NAMALWA (cell line): ENCODE measurements around the gene ZNF487.
"Not testable (repeated sequence)": the region's sequence is repeated elsewhere in the genome, so short reads cannot be mapped to it uniquely, and the experiment has no call there.

Source experiments
- DNase-seq: peaks from one replicate; pipeline ENCODE4 v3.0.0-alpha.2; 2015; ENCODE audit warnings: low spot score

The ZNF487 gene

DNA sequence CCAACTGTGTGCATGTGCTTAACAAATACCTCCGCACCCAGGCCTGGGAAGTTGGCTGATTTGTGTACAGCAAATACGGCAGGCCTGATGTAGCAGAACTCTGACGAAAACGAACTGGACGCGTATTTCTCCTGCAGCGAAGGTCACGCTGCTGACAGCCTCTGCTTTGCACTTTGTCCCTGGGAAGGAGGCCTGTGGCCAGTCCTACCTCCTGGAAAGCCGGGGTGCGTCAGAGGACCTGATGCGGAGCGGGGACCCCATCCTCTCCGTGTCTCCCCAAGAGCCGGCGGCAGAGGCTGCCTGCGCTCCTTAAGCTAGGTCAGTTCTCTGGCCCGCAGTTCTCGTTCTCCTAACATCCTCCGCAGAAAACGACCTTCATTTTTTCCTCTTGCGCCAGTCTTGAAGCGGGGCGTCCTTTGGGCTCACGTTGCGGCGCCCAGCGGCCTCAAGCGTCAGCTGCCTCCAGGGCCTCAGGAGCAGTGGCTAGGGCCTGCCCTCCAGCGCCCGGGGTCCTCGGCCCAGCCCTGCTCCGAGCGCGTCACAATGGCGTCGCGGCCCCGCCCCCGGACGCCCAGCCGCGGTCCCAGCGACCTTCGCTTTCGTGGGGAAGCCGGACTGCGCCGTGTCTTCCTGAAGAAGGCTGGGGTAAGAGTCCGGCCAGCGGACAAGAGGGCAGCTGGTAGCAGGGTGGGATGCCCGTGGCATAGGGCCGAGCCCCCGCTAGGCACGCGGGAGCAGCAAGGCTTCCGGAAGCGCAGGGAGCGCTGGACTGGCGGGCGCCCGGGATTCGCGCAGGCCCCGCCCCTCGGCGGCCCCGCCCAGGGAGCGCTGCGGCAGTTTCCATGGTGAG is at the start of gene ZNF487:
TSS of gene ZNF487 (plus strand) at position 821 of the 850 bp plus-strand sequence. CDS start 38,703 bp downstream, outside the sequence.
- DNase-seq, result peak; percentile 90

DNA sequence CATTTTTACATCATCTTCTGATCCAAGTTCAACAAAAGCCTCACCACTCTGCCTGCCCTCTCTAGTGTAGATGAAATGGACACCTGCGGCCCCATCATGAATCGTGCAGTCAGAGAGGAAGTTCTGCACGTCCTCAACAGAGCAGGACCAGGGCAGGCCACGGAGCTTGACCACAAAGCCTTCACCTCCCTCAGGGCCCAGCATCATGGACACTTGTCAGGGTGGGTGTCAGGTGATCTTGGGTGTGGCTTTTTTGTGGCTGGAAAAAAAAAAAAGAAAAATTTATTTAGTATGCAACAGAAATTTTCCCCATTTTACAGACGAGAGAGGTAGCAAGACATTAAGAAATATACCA is 49.3 kb upstream of the ZNF487 start:
- DNase-seq, result no peak

DNA sequence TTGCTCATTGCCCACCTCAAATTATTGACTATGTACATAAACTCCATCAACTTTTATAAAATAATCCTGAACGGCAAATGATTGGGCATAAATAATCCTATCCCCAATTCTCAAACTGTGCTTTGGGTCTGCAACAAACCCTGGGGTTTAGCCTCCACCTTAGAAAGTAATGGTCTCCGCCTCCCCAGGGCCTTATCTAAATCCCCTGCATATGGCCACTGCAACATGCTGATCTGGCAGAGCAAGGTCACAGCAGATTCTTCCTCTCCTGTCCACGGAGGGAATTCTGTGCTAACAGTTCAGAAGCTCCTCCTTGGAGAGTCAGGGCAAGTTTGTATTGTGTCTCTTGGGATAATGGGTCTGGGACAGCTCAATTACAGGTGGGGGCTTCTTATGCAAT is 47.0 kb upstream of the ZNF487 start:
- DNase-seq, result no peak

DNA sequence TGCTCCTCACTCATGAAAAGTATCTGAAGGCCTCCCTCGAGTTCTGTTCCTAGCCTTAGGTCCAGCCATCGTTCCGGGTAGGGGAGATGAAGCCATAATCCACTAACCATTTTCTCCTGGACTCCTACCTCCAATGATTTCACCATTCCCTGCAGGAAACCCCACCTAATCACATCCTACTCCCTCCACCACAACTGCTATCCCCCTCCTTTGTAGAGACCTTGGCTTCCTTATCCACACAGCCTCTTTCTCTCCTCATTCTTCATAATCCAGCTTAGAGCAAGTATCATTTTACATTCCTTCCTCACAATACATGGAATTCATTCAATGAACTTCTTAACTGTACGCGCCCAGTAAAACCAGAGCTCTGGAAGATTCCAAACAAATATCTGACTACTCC is 46.6 kb upstream of the ZNF487 start:
- no peak for DNase-seq

DNA sequence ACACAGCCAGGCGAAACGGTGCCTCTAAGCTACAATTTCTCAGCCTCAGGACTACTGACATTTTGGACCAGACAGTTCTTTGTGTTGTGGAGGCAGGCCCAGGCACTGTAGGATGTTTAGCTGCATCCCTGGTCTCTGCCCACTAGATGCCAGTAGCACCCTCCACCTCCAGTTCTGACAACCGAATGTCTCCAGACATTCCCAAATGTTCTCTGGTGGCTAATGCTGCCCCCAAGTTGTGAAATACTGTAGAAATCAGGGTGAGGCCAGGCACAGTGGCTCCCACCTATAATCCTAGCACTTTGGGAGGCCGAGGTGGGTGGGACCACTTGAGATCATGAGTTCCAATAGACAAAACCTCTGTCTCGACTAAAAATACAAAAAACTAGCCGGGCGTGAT is 46.2 kb upstream of the ZNF487 start:
- DNase-seq, result no peak

DNA sequence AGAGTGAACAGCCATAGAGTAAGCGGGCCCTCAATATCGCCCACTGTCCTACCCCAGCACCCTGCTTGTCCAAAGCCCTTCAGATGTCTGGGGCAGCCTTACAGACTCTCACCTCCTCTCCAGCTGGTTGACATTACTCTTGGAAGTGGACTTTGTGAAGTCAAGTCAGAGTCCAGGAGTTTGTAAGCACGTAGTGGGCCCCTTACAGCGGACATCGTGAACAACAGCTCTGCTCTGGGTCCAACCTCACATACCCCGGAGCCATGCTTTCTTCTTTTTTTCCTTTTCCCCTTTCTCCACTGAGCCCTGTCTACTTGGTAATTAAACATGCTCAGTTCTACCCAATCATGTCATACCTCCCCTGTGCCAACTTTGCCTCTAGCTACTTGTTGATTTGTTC is 45.4 kb upstream of the ZNF487 start:
- DNase-seq, result no peak

DNA sequence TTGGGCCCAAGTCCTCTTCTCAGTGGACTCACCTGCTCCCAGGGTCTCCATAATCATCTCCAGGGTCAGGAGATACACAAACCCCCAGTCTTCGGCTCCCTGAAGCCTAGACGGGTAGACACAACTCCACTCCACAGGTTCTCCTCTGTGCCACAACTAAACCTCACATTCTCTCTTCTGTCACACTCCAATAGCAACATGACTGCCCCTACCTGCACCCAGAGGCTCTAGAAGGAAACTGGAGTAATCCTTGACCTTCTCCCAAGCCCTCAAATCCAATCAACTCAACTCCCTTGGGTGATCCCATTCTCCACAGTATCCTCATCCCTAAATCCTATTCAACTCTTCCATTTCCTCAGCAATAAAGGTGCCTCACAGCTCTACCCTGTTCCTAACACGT is 44.2 kb upstream of the ZNF487 start:
- DNase-seq, result no peak

DNA sequence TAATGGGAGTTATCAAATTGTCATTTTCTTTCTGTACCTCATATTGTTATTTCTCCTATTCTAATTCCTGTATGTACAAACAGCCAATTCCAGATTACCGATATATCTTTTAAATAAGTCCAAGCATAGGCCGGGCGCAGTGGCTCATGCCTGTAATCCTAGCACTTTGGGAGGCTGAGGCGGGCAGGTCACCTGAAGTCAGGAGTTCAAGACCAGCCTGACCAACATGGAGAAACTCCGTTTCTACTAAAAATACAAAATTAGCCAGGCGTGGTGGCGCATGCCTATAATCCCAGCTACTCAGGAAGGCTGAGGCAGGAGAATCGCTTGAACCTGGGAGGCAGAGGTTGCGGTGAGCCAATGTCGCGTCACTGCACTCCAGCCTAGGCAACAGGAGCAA is 43.7 kb upstream of the ZNF487 start:
- DNase-seq, result not testable (repeated sequence)

DNA sequence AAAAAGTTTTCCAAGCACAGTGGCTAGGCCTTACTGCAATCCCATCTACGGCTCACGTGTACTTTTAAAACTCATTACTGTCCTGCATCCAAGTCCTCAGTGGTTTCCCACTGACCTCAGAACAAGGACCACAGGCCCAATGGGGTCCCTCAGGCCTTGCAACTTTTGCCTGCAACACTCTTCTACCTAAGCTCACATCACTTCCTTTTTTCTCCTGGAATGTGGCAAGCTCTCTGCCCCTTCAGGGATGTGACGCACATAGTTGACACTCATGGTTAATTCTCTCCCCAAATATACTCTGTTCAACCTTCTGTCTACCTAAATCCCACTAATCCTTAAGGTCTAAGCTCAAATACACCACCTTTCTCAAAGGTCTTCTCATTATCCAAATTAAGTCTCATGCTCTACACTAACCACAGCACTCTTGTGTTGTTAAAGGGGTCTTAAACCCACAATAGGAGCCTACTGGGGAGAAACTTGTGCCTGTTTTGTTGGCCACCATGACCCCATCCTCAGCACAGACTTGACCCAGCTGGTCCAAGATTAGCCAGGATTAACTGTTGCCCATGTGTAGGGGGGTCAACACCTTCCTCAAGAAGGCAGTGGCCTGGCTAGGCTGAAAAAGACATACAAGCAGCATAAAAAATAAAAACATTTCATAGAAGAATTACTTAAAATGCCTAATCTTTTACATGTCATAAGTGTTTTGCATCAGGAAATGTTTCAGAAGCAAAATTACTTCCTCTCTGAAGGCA is 43.1 kb upstream of the ZNF487 start:
- no peak for DNase-seq

DNA sequence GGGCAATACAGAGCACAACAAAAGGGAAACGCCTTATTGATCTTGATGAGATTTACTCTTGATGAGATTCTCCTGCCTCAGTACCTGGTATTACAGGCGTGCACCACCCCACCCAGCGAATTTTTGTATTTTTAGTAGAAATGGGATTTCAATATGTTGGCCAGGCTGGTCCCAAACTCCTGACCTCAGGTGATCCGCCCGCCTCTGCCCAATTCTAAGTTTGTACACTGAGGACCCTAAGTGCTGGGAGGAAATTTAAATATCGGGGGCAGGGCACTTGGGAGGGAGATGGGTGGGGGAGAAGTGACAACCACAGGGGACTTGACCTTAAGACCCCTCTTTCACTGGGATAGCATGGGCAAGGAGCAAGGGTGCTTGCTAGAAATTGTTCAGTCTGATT is 42.0 kb upstream of the ZNF487 start:
- DNase-seq, result no peak

DNA sequence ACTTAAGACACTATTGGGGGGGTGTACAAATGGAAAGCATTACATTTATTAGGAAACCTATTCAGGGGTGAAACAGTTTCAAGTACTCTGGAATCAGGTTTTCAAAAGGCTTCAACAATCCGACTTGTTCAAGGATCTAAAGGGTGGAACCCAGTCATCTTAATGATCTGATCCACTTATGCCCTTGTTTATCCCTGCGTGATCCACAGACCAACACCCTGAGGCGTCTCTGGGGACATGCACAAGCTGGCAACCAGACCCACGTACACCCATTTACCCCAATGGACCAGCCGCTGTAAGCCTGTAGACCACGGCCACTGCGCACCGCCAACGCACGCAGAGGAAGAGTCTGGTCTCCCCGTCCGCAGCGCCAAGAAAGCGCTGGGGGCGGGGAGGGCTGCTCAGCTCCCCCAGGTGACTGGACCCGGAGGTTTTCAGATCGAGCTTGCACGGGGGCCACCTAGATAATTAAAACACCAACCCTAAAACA is 41.3 kb upstream of the ZNF487 start:
- no peak for DNase-seq

DNA sequence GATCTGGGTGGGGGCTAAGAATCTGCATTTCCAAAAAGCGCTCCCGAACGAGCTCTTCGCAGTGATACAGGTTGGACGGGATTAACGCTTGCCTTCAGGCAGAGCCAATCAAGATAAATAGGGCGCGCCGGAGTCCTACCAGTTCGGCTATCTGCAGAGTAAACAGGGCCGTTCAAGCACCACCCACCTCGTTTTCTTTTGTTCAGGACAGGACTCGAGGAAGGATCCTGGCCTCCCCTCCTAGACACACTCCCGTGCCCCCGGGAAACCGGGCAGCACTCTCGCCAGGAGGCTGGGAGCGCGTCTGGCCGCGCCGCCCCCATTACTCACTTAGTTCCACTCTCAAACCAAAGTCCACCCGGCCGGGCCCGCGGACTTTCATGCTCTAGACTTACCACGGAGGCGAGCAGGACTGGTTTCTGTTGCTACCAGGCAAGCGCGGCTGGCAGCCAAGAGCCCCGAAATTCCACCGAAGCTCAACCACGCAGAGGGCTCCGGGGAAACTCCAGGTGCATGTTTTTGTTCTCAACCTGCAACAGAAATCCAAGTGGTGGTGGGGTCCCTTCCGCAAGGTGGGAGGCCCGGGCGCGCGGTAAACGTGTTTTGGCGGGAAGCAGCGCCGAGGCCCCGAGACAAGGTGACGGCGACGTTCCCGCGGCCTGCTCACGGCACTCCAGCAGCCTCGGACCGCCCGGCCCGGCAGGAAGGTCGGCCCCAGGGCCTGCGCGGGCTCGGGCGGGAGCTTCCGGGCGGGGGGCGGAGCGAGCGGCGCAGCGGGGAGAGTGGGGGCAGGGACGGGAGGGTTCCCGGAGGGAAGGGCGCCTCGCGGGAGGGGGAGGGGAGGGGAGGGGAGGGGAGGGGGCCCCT is 40.6 kb upstream of the ZNF487 start:
- no peak for DNase-seq

DNA sequence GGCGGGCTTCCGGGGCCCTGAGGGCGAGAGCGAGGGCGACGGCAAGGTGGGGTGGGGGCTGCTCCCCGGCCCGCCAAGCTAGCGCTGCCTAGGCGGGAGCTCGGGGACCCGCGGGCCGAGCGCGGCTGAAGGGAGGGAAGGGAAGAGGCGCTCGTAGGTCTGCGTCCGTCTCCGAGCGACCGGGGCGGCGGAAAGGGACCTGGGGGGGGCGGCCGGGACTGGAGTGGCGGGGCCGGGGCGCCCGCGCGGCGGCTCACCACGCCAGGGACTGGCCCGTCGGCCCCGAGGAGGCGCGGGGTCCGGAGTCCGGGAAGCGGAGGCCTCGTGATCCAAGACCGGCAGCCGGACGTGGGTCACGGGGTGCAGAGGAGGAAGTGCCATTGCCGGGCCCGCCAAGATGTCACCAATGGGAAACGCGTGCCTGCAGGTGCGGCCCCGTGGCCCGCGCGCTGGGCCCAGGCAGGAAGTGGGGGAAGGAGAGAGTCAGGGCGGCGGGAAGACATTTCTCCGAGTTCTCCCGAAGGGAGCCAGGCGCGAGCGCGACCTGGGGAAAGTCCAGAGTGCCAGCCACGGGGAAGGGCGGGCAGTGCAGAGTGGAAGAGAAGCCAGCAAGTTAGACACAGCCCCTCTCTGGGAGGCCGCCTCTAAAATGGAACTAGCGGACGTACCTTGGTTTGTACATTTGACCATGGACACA is 39.8 kb upstream of the ZNF487 start:
- peak; percentile 79 for DNase-seq

DNA sequence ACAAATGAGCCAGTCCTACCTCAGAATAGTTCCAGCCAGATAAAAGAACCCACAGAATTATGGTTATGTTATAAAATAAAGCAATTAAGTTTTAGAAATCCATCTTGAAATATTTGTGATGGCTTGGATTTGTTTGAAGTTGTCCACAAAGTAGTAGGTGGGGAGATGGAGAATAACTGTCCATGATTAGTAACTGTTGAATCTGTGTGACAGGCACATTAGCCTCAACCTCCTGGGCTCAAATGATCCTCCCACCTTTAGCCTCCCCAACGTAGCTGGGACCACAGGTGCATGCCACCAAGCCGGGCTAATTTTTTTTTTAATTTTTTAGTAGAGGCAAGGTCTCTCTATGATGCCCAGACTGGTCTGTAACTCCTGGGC is 38.0 kb upstream of the ZNF487 start:
- no peak for DNase-seq

DNA sequence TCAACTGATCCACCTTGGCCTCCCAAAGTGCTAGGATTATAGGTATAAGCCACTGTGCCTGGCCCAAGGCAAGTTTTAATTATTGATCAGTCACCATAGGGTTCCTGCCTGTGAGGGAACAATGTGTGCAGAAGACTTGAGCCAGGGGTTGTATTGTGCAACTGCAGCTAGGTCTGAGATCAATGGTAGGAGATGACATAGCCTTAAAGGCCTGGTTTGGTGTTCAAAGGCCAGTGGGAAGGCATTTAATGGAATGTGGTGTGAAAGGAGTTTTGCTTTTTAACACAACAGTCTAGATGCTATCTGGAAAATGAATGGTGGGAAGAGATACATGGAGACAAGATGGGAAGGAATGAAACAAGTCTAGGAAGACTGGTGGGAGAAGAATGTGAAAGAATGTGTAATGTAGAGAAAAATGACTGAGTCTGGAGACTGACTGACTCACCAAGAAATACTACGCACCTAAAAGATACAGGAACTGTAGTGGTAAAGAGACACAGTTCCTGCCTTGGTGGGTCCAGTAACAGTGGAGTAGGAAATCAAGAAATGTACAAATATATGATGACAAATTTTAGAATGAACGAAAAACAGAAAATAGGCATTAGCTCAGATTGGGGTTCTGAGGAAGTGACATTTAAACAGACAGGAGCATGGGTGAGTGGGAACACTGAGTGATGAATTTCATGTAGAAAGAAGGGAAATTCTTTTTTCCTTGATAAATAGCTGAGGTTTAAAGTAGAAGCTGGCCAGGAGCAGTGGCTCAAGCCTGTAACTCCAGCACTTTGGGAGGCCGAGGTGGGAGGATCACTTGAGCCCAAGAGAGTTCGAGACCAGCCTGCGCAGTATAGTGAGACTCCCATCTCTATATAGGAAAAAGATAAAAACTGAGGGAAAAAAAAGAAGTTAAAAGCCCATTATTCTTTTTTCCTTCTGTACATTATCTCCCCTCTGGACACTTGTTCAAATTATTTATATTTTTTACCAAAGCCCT is 37.3 kb upstream of the ZNF487 start:
- DNase-seq, result no peak

DNA sequence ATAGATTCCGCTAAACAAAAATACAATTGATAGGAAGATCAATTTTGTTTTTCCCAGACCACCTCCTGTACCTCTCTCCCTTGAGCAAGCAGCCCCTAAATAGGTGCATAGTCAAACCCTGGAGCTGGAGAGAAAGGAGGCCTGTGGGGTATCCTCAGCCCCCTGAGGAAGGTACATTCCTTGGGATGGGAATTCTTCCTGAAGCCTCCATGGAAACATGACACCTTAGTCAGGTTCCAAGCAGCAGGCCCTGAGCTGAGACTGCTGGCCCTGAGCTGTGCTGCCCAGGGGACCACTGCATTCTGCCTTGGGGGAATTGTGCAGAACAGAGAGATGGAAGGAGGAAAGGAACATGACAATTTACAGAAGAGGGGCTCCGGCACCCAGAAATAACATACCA is 35.3 kb upstream of the ZNF487 start:
- no peak for DNase-seq

DNA sequence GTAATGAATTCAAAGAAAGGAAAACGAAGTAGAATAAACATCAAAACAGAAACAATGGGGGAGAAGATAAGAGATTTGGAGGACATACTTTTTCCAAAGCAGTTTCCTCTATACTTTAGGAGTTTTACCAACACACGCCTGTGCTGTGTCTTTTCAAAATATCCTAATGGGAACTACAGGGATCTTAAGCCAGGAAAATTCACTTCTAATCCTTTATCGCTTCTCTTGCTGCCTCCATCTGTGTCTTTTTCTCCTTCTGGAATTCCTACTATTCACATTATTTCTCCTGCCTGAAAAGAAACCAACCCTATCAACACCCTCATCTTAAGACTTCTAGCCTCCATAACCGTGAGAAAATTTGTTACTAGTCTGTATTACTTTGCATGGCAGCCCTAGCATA is 34.7 kb upstream of the ZNF487 start:
- no peak for DNase-seq

DNA sequence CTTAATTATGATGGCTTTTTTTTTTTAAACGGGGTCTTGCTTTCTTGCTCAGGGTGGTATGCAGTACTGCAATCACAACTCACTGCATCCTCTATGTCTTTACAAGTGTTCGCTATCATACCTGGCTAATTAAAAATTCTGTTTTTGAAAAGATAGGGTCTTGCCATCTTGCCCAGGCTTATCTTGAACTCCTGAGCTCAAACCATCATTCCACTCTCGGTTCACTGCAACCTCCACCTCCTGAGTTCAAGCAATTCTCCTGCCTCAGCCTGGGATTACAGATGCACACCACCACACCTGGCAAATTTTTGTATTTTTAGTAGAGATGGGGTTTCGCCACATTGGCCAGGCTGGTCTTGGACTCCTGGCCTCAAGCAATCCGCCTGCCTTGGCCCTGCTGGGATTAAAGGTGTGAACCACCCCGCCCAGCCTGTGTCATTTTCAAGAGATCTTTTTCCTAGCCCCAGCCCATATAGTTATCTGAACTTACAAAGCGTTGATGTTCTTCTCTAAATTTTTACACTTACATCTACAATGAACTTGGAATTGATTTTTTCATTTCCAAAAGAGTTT is 33.9 kb upstream of the ZNF487 start:
- no peak for DNase-seq

DNA sequence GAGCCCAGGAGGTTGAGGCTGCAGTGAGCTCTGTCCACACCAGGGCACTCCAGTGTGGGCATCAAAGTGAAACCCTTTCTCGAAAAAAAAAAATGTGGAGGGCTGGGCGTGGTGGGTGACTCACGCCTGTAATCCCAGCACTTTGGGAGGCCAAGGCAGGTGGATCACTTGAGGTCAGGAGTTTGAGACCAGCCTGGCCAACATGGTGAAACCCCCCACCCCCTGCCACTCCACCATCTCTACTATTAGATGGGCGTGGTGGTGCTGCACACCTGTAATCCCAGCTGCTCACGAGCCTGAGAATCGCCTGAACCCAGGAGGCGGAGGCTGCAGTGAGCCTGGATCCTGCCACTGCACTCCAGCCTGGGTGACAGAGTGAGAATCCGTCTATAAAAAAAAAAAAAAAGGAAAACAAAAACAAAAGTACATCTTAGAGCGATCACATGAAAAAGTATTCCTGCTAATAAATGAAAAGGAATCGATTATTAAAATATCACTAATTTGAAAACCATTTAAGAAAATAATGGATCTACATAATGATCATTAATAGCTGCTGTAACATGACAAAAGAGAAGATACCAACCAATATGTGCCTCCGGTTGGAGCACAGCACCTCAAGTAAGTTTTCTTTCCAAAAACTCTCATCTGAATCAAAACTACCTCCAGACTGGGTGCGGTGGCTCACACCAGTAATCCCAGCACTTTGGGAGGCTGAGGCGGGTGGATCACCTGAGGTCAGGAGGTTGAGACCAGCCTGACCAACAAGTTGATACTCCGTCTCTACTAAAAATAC is 32.8 kb upstream of the ZNF487 start:
- no peak for DNase-seq
